Activated naive CD8-positive, alpha-beta T cell treated with anti-CD3 and anti-CD28 coated beads for 36 hours (primary cell): ENCODE results near the gene LSM12. TPM values are rescaled to one million over a fixed set of nuclear protein-coding genes. Genes with fewer than 3 reads are reported as not detected.

Source experiments
- DNase-seq: peaks from one replicate; pipeline ENCODE4 v3.0.0; 2021
- H3K27ac Mint-ChIP-seq: one replicate; pipeline ENCODE4 v1.8.0; 2022; ENCODE audit warnings: mild to moderate bottlenecking, moderate library complexity, mixed read lengths
- H3K27me3 Mint-ChIP-seq: one replicate; pipeline ENCODE4 v1.8.0; 2022; ENCODE audit warnings: mild to moderate bottlenecking, mixed read lengths
- H3K36me3 Mint-ChIP-seq: one replicate; pipeline ENCODE4 v1.8.0; 2021; ENCODE audit warnings: mild to moderate bottlenecking, mixed read lengths
- H3K4me1 Mint-ChIP-seq: one replicate; pipeline ENCODE4 v1.8.0; 2021; ENCODE audit warnings: mixed read lengths
- H3K4me3 Mint-ChIP-seq: one replicate; pipeline ENCODE4 v1.8.0; 2022; ENCODE audit warnings: mild to moderate bottlenecking, moderate library complexity, mixed read lengths
- H3K9me3 Mint-ChIP-seq: one replicate; pipeline ENCODE4 v1.8.0; 2022; ENCODE audit warnings: mixed read lengths
- total RNA-seq, 2 experiments: library from RNA; stranded (reverse); gene quantifications; one replicate each; pipeline ENCODE4 v1.2.3, GENCODE V29; 2021

The LSM12 gene
- total RNA-seq = 100 to 1,000 TPM; 103 to 110 TPM

DNA sequence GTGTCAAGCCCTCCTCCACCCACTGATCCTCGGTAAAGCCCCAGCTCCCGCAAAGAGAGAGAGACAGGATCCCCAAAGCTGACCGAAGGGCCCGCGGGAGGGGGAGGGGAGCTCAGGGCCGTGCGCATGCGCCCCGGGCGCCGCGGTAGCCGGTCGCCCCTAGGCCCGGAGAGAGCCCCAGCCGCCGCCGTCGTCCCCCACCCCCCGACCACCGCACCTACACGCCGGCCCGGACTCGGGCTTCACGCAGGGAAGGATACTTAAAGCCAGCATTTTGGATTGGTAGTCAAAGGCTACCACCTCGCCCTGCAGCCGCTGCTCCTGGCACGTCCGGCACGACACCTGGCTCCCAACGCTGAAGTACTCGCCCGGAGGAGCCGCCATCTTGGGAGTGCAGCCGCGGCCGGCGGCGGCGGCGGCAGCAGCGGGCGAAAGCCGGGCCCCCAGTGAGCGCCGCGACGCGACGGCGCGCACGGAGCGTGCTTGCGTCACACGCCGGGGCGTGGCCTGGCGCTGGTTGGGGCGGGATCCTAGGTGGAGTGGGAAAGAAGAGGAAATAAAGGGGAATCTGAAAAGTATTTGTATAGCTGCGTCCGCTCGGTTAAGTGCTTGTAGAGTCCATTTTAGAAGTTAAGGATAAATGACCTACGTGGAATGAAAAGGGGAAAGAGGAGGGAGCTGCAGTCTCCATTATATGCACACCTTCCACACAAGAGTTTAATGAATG is at the start of gene LSM12:
Gene LSM12, minus strand, starts transcription at position 468 of the 727 bp plus-strand sequence. Its CDS starts 84 bp downstream, at position 384.
- Mint-ChIP-seq H3K27me3 (no peaks in the 10 kb centered on the region), H3K4me3 (peak within 1 kb of the TSS; percentile 98), H3K36me3 (peaks cover 30% of the 10 kb centered on the region), H3K27ac (peak within 1 kb of the TSS; percentile 92), H3K9me3 (no peaks in the 10 kb centered on the region), H3K4me1 (peaks cover 33% of the 10 kb centered on the region)
- peak; percentile 95 for DNase-seq

DNA sequence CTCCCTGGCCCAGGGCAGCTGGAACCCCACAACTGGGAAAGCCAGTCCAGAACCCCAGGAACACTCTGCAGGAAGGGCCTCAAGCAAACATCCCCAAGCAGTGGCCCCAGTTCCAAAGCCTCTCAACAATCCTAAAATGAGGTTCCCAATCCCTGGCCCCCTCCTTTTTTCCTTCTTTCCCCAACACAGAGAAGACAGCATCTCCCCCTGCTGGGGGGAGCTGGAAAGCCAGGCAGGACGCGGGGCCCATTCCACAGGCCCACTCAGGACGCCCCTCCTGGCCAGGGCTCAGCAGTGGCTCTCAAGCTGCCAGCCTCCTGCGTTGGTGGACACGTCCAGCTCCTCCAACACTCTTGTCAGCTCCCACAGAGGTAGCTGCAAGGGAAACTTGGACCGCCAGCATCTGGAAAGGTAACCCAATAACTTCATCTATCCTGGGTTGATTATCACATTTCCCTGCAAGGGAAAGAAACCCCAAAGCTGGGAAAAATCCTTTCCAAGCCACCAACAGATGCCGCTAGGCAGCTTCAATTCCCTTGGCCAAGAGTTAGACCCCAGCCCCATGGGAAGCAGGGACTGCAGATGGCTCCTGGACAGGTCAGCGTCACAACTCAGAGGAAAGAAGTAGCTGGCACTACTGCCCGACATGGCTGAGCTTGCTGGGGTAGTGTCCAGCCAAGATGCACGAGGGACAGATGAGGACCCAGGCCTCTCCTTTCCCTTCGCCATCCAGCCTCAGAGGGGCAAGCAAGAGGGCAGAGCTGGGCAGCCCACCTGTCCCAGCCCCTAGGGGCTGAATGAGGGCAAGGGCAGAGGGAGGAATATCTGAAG is 49.3 kb upstream of the LSM12 start:
- H3K27me3 Mint-ChIP-seq = no peaks in the 10 kb centered on the region
- H3K4me3 Mint-ChIP-seq = no peak overlapping the region
- no peaks in the 10 kb centered on the region for H3K9me3 Mint-ChIP-seq
- H3K4me1 Mint-ChIP-seq = peaks cover 25% of the 10 kb centered on the region
- peak; percentile 27 for DNase-seq
- H3K36me3 Mint-ChIP-seq = no peaks in the 10 kb centered on the region
- no peak overlapping the region for H3K27ac Mint-ChIP-seq

DNA sequence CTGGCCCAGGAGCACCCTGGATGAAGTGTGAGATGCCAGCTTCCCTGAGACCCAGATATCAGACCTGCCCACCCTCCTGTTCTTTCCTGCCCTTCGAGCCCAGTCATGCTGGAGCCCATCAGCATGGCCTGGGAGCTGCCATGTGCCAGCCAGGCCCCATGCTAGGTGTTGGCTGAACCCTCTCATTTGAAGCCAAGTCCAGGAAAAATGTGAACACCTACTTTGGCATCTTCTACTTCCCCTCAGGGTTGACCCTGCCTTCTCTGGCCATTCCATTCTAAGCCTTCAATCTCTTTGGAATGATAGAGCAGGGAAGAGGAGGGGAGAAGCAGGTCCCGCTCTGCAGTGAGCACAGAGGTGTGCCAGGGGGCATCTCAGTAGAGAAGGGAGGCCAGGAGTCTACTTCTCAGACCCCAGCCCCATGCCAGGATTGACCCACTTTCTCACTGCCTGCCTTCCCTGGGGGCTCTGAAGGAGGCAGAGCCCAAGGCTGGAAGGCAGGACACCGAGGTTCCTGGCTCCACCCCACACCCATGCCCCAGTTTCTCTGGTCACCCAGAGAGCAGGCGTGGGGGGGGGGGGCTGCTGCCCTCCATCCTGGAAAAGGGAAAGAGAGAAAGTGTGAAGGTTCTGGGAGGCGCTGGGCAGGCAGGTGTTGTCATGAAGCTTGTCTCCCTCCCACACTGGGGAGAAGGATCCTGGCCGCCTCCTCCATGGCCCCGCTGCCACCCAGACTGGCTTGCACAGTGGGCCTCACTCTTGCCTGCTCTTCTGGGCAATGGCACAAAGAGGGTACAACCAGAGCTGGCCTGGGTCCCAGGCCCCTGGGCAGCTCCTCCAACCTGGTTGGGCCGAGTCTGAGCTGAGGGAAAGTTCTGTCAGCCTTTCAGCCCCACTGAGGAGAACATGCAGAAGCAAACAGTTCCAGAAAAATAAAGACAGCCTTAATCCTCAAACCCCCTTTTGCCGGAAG is 47.7 kb upstream of the LSM12 start:
- Mint-ChIP-seq H3K4me3 (no peak overlapping the region), H3K9me3 (no peaks in the 10 kb centered on the region)

GRCh38 chr17:44113382-44113781 is 46.9 kb upstream of the LSM12 start:
- H3K4me1 Mint-ChIP-seq = peaks cover 17% of the 10 kb centered on the region
- H3K4me3 Mint-ChIP-seq = no peak overlapping the region

More for the DNA sequence above, 47.7 kb upstream of the LSM12 start:
- Mint-ChIP-seq H3K4me1 (peaks cover 19% of the 10 kb centered on the region), H3K27me3 (no peaks in the 10 kb centered on the region), H3K36me3 (no peaks in the 10 kb centered on the region), H3K27ac (no peak overlapping the region)
- no peak for DNase-seq

GRCh38 chr17:44112284-44113280 is 46.1 kb upstream of the LSM12 start:
- H3K9me3 Mint-ChIP-seq = no peaks in the 10 kb centered on the region
- peaks cover 17% of the 10 kb centered on the region for H3K4me1 Mint-ChIP-seq
- H3K27me3 Mint-ChIP-seq = no peaks in the 10 kb centered on the region
- H3K27ac Mint-ChIP-seq = no peak overlapping the region
- H3K4me3 Mint-ChIP-seq = no peak overlapping the region
- DNase-seq = no peak
- no peaks in the 10 kb centered on the region for H3K36me3 Mint-ChIP-seq

More at GRCh38 chr17:44113382-44113781, 46.9 kb upstream of the LSM12 start:
- Mint-ChIP-seq H3K9me3 (no peaks in the 10 kb centered on the region), H3K27ac (no peak overlapping the region), H3K27me3 (no peaks in the 10 kb centered on the region), H3K36me3 (no peaks in the 10 kb centered on the region)
- no peak for DNase-seq

DNA sequence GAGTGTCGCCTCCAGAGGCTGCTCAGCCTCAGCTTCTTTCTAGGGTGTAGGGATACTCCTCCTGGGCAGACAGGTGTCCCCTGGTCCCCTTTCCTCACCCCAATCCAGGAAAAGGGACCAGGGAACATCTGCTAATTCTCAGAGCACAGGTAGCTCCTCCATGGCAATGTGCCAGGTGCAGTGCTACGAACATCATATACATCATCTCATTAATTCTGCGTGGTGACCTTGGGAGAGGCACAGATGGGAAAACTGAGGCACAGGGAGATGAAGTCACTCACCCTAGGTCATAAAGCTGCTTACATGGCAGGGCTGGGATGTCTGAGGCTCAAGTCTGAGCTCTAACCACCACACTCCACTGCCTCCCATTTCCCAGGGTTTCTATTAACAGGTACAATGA is 45.3 kb upstream of the LSM12 start:
- H3K9me3 Mint-ChIP-seq = no peaks in the 10 kb centered on the region
- no peak for DNase-seq
- no peaks in the 10 kb centered on the region for H3K27me3 Mint-ChIP-seq
- peak overlapping the region; percentile 55 for H3K4me3 Mint-ChIP-seq
- peaks cover 17% of the 10 kb centered on the region for H3K4me1 Mint-ChIP-seq
- peak overlapping the region; percentile 11 for H3K27ac Mint-ChIP-seq
- no peaks in the 10 kb centered on the region for H3K36me3 Mint-ChIP-seq

GRCh38 chr17:44110823-44111633 is 44.6 kb upstream of the LSM12 start:
- no peaks in the 10 kb centered on the region for H3K9me3 Mint-ChIP-seq
- H3K27ac Mint-ChIP-seq = no peak overlapping the region
- no peaks in the 10 kb centered on the region for H3K27me3 Mint-ChIP-seq
- H3K4me1 Mint-ChIP-seq = peaks cover 17% of the 10 kb centered on the region
- no peaks in the 10 kb centered on the region for H3K36me3 Mint-ChIP-seq
- peak overlapping the region; percentile 55 for H3K4me3 Mint-ChIP-seq
- DNase-seq = peak; percentile 73

- H3K4me3 Mint-ChIP-seq = peak overlapping the region; percentile 29
- DNase-seq = no peak
- H3K27me3 Mint-ChIP-seq = no peaks in the 10 kb centered on the region
- no peak overlapping the region for H3K27ac Mint-ChIP-seq
- H3K36me3 Mint-ChIP-seq = no peaks in the 10 kb centered on the region
- peaks cover 17% of the 10 kb centered on the region for H3K4me1 Mint-ChIP-seq
- no peaks in the 10 kb centered on the region for H3K9me3 Mint-ChIP-seq
Observed at GRCh38 chr17:44110011-44110686, 43.7 kb upstream of the LSM12 start.

DNA sequence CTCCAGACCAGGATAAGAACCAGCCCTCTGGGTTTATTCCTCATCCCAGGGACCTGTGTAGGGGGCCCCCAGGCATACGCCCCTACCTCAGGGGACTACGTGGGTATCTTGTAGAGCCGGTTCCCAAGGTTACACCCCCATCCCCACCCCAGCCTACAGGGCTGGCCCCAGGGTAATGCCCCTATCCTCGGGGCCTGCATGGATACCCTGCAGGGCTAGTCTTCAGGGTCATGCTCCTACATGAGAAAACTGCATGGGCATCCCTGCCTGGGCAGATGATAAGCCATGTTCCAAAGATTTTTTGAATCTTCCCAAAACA is 42.8 kb upstream of the LSM12 start:
- Mint-ChIP-seq H3K4me3 (no peak overlapping the region), H3K27ac (no peak overlapping the region), H3K4me1 (peaks cover 17% of the 10 kb centered on the region), H3K27me3 (no peaks in the 10 kb centered on the region), H3K9me3 (no peaks in the 10 kb centered on the region), H3K36me3 (no peaks in the 10 kb centered on the region)
- no peak for DNase-seq

DNA sequence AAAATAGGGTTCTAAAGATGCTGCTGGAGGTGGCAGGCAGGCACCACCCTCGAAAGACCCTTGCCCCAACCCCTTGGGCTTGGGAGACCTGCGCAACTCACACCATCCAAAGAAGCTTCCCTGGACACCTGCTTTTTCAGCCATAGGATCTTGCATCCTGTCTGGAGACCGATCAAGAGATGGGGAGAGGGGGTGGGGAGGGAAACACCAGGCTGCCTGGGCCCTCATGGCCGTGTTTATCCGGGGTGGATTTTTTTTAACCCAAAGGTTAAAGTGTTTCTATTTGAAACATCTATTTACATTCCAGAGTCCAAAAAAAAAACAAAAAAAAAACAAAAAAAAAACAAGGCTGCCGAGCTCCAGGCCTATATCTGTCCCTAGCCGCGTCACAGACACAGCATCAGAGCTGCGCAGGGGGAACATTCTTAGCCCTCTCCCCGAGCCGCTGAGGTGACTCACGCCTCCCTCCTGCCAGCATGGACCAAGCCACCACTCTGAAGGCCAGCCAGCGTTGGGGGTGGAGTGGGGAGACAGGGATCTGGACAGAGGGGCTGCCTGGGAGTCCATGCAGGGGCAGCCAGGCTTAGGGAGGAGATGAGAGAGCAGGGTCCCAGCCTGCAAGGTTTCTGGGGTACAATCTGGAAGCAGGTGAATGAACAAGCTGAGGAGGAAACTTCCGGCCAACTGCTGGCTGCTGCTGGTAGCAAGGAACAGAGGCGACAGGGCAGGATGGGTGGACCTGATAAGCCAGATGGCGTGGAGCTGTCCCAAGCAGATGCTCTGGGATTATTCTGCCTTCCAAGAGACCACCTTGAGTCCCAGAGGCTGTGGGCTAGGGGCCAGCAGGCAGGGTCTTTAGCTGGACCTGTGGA is 42.2 kb upstream of the LSM12 start:
- Mint-ChIP-seq H3K4me1 (peaks cover 17% of the 10 kb centered on the region), H3K9me3 (no peaks in the 10 kb centered on the region), H3K27me3 (no peaks in the 10 kb centered on the region), H3K36me3 (no peaks in the 10 kb centered on the region), H3K27ac (no peak overlapping the region), H3K4me3 (no peak overlapping the region)
- no peak for DNase-seq

GRCh38 chr17:44106801-44107200 is 40.3 kb upstream of the LSM12 start:
- Mint-ChIP-seq H3K9me3 (no peaks in the 10 kb centered on the region), H3K36me3 (no peaks in the 10 kb centered on the region), H3K27ac (no peak overlapping the region), H3K27me3 (no peaks in the 10 kb centered on the region), H3K4me1 (peaks cover 8% of the 10 kb centered on the region), H3K4me3 (no peak overlapping the region)
- no peak for DNase-seq

DNA sequence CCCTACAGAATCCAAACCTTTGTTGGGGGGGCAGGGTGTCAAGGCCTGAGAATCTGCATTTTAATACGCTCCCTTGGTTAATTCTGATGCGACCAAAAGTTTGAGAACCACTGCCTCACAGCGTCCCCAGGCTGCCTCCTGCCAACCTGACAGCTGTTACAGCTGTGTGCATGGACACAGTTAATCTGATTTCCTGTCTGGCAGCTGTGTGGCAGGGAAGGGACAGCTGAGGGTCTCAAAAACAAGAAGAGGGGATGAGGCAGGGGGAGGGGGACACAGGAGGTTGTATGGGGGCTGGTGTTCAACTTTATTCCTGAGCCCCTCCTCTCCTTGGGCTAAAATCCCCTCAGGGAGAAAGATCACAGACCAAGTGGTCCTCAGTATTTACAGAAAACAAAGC is 39.5 kb upstream of the LSM12 start:
- no peak for DNase-seq
- H3K9me3 Mint-ChIP-seq = no peaks in the 10 kb centered on the region
- no peaks in the 10 kb centered on the region for H3K36me3 Mint-ChIP-seq
- H3K4me3 Mint-ChIP-seq = no peak overlapping the region
- no peak overlapping the region for H3K27ac Mint-ChIP-seq
- peaks cover 4% of the 10 kb centered on the region for H3K4me1 Mint-ChIP-seq
- no peaks in the 10 kb centered on the region for H3K27me3 Mint-ChIP-seq
